ENCODE data around the gene KIAA1671.

DNA sequence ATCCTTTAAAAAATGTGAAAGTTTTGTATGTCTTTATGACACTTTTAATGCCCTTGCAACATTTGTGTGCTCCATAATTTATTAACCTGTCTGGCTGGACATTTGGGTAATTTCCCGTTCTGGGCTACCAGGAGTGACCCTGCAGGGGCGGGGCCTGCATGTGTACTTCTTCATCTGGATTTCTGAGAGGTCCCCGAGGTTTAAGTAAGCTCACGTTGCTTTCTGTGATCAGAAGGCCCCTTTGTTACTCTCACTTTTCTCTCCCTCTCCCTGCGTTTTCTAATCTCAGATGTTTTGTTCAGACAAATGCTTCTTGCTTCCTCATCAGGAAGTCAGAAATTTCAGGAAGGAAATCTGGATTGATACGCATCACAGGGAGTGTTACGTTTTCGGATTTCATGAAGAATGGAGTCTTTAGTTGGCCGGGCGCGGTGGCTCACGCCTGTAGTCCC lies 168.3 kb downstream of the KIAA1671 start:
- TF ChIP-seq POLR2AphosphoS5 (IDR thresholded peaks at IDR 0.05) (no peak), CTCF (IDR thresholded peaks at IDR 0.05; ENCODE audit: poor library complexity, severe bottlenecking) (no peak), EZH2 (IDR thresholded peaks at IDR 0.05; ENCODE audit: borderline replicate concordance, insufficient read depth, low read length, poor library complexity, severe bottlenecking) (no peak), EP300 (conservative IDR thresholded peaks at IDR 0.05; ENCODE audit: poor library complexity, severe bottlenecking) (no peak), RAD21 (conservative IDR thresholded peaks at IDR 0.05) (no peak)
- TF ChIP-seq, protein P1, sequence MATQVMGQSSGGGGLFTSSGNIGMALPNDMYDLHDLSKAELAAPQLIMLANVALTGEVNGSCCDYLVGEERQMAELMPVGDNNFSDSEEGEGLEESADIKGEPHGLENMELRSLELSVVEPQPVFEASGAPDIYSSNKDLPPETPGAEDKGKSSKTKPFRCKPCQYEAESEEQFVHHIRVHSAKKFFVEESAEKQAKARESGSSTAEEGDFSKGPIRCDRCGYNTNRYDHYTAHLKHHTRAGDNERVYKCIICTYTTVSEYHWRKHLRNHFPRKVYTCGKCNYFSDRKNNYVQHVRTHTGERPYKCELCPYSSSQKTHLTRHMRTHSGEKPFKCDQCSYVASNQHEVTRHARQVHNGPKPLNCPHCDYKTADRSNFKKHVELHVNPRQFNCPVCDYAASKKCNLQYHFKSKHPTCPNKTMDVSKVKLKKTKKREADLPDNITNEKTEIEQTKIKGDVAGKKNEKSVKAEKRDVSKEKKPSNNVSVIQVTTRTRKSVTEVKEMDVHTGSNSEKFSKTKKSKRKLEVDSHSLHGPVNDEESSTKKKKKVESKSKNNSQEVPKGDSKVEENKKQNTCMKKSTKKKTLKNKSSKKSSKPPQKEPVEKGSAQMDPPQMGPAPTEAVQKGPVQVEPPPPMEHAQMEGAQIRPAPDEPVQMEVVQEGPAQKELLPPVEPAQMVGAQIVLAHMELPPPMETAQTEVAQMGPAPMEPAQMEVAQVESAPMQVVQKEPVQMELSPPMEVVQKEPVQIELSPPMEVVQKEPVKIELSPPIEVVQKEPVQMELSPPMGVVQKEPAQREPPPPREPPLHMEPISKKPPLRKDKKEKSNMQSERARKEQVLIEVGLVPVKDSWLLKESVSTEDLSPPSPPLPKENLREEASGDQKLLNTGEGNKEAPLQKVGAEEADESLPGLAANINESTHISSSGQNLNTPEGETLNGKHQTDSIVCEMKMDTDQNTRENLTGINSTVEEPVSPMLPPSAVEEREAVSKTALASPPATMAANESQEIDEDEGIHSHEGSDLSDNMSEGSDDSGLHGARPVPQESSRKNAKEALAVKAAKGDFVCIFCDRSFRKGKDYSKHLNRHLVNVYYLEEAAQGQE (IDR thresholded peaks at IDR 0.05; ENCODE audit: borderline replicate concordance) = no peak
